HG03095 (cell line): ENCODE results near the gene KCNJ1.

Experiments
- ATAC-seq: cut with Tn5 transposase; IDR thresholded peaks from one replicate; pipeline ENCODE4 v1.9.1; 2021; ENCODE audit warnings: moderate library complexity; ENCODE audit not compliant: unreplicated experiment

KCNJ1 gene

DNA sequence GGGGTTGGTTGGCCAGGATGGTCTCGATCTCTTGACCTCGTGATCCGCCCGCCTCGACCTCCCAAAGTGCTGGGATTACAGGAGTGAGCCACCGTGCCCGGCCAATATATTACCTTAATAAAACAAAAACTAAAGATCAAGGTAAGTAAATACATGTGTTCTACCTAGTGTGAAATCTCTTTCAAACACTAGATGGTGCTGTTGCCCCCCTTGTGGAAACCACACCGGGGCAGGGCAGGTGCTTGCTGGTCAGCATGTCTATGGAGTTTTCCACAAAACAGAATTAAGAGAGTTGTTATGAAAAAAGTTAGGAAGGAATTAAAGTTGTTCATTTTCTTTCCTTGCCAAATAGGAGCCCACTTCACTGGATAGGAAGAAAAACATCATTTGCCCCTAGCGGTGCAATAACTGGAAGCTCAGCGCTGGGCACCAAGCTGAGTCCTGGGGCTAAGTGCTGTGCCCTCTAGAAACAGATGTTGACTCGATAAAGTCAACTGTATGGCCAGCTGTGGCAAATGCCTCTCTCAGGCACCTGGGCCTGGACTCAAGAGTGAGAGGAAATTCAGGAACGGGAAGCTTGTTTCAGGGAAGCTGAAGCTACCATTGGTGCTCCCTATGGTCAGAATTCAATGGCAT, 17.7 kb upstream of the KCNJ1 start:
- ATAC-seq: peak; percentile 83

GRCh38 chr11:128884054-128884453, 17.0 kb upstream of the KCNJ1 start:
- ATAC-seq: no peak

- ATAC-seq: no peak
Observed at GRCh38 chr11:128882451-128882850, 15.4 kb upstream of the KCNJ1 start.

- no peak for ATAC-seq
Observed at GRCh38 chr11:128881221-128881620, 14.1 kb upstream of the KCNJ1 start.

GRCh38 chr11:128879817-128880216, 12.7 kb upstream of the KCNJ1 start:
- ATAC-seq: no peak

DNA sequence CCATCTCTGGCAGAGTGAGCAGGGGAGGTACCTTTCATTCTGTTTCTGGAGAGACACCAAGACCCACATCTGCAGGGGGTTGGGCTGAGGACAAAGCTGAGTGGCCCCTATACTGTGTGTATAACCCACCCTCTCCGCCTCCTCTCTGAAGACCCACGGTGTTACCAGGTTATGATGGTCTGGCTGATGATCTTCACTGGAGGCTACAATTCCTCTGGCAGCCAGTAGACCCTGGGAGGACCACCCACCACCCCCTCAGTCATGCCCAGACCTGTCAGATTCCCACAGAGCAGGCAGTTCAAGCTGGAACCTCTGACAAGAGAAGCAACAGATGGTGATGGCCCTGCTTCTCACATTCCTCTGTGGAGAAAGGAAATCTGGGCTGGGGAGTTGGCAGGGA, 11.4 kb upstream of the KCNJ1 start:
- no peak for ATAC-seq

DNA sequence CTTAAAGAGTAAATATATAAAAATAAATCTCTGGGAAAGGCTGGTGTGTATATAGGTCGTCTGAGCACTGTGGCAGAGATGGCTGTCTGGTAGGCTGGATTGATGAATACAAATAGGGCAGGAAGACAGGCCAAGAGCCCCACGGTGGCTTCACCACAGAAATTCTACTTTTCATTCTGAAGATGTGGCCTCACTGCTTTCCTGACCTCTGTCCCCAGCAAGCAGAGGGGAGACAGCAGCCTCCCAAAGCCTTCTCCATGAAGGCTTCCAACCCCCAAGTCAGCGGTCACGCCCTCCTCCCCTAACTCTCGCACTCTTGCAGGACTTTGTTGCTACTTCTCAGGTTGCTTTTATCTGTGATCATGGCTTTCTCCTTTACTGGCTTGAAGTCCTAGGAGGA, 10.6 kb upstream of the KCNJ1 start:
- no peak for ATAC-seq

DNA sequence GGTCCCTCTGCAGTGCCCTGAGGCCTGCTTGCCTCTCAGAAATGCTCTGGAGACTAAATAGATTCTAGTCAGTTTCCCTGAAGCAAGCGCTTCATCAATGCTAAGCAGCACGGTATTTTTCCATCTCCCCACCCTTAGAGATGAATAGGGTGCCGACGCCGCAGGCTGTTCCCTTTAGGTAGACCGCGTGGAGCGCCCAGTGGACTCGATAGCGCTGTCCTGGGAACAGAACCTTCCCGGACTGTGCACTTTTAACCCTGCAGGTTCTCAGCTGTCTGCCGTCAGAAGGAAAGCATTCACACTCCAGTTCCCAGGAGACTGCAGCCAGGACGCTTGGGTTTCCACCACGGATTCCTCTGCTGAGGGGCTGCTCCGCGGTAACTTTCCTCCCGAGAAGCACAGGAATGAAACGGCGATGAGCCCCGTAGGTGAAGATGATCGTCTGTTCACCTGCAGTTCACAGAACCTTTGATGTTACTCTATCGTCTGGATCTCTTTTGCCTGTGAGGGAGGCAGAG, 9.1 kb upstream of the KCNJ1 start:
- no peak for ATAC-seq

DNA sequence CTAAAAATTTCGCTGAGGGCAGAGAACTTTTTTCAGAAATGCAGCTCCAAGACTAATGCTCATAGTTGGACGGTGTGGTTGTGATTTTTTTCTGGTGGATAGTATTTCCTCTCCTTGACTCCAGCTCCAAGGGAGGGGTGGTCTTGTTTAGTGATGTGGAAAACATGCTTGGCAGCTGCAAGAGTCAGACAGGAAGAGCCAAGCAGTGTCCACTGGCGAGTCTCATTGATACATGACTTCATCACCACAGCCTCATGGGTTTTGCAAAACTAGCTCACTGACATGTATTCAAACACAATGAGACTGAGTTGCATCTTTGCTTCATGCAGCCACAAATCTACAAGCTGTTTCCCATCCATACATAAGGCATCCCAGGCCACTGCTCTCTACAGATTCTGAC, 7.3 kb upstream of the KCNJ1 start:
- no peak for ATAC-seq

DNA sequence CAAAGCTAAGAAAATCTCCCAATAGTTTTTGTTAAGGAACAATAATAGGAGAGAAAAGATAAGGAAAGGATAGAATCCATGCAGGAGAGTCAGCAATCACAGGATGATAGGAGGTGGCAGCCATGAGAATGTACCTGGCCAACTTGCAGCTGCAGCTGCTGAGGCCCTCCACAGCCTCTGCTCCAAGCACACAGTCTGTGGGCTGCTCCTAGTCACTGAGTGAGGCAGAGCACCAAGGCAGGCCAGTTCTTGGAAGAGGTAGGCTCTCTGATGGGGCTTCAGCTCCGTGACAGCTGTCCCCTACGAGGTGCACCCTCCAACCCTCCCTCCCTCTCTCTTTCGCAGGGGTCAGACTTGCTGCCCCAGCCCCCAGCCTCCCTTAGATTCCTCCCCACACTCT, 5.5 kb upstream of the KCNJ1 start:
- no peak for ATAC-seq

- no peak for ATAC-seq
Observed at GRCh38 chr11:128872094-128872493, 5.0 kb upstream of the KCNJ1 start.

GRCh38 chr11:128871168-128871610, 4.1 kb upstream of the KCNJ1 start:
- ATAC-seq: no peak

DNA sequence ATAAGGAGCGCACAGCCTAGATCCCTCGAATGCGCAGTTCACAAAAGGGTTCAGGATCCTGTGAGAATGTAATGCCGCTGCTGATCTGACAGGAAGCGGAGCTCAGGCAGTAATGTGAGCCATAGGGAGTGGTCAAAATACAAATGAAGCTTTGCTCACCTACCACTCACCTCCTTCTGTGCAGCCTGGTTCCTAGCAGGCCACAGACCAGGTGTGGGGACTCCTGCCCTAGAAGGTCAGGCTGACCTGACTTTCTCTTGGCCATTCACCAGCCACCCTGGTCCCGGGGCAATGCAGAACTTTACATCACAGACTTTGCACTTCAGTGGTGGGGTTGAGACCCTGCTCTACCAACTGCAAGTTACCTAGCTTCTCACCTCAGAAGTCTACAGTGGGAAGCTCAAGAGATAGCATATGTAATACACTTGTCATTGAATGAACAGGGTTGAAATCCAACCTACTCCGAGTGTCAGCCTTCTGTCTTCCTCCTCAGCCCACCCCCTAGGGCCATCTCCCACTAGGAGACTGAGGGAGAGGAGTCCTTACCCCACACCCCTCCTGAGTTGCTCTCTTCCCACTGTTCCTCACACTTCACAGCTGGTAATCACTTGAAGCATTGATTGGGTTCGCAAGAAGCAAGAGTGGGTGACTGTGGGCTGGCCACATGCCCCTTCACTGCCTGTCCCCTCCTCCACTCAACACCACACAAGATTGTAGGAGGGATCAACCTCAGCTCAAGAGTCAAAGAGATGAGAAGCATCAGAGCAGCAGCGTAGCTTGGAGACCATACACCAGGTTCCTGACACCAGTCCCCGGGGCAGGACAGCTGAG, 2.0 kb upstream of the KCNJ1 start:
- ATAC-seq: no peak

- no peak for ATAC-seq
Observed at GRCh38 chr11:128865490-128865889, 1.6 kb downstream of the KCNJ1 start.

- ATAC-seq: no peak
Observed at GRCh38 chr11:128862908-128863660, 4.0 kb downstream of the KCNJ1 start.

GRCh38 chr11:128862406-128862805, 4.7 kb downstream of the KCNJ1 start:
- ATAC-seq: no peak

DNA sequence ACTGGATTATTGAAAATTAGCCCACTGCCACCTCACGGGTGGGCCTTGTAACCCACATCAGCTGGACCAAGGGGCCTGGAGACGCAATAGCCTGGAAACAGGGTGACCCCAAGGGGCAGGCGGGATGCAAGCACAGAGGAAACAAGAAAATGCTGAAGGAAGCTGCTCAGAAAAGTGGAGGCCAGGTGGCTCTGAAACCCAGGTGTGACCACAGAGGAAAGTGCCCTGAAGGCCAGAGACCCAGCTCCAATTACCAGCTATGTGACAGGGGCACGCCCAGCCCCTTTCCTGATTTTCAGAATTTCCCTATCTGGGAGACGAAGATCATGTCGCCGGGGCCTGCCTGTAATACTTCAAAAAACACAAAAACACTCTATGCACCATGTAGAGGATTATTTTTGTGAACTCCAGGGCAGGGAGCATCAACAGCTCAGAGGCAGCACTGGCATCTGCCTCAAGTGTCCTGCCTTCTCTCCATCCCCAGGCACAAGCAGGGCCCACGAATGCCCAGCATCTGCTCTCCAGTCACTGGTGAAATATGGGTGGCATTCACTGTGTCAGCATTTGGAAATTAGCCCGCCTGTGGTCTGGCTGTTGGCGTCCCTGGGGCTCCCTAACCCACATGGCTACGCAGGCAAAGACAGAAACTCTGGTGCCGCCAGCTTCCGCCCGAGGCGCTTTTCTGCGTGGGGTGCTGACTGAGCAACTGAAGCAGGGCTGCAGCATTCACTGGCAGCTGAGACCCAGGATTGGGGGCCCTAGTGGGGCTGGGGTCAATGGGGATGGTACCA, 6.3 kb downstream of the KCNJ1 start:
- no peak for ATAC-seq

- peak; percentile 96 for ATAC-seq
Observed at GRCh38 chr11:128859563-128860441, 7.3 kb downstream of the KCNJ1 start.

DNA sequence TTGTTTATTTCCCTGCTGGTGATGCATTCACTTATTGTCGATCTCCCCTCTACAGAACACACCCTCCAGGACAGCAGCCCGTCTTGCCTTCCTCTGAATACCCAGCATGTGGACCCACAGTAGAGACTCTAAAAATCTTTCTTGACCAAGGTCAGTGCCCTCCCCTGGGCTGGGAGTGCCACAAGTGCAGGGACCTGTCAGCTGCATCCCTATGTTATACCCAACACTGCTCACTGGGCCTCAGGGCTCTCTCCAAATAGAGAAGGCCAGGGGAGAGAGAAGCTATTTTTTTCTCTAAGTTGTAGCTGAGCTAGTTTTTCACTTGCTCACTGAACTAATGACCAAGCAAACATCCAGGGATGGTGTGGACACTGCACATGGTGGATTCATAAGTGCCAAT, 9.8 kb downstream of the KCNJ1 start:
- no peak for ATAC-seq

GRCh38 chr11:128856241-128856640, 10.9 kb downstream of the KCNJ1 start:
- no peak for ATAC-seq
